AG04450 (cell line): ENCODE measurements around the gene DLX4. TPM values are rescaled to one million over a fixed set of nuclear protein-coding genes. Genes with fewer than 3 reads are reported as not detected.

Experiments
- CTCF ChIA-PET: fragments of 300-600, 350-600 bp; formaldehyde crosslinking; extraction: SDS; loops from one replicate; lab custom pipeline; 2022; ENCODE audit warnings: antibody characterized with exemption, inconsistent platforms; lab: Charles Lee
- POLR2A ChIA-PET: fragments of 350-600 bp; formaldehyde crosslinking; extraction: SDS; loops from one replicate; lab custom pipeline; 2021; ENCODE audit warnings: antibody characterized with exemption, inconsistent platforms; lab: Yijun Ruan, JAX
- DNase-seq: peaks from one replicate; pipeline ENCODE4 v3.0.0-alpha.2; 2011; ENCODE audit warnings: low read depth, low spot score
- H3K27ac ChIP-seq: one replicate; pipeline ENCODE4 v1.5.1; 2012; ENCODE audit warnings: low read depth, low read length, control low read depth
- H3K27me3 ChIP-seq: one replicate; pipeline ENCODE4 v1.6.0; 2012; ENCODE audit warnings: low read length; ENCODE audit not compliant: control insufficient read depth, insufficient read depth
- H3K4me3 ChIP-seq: 2 replicates; pipeline ENCODE4 v1.5.1; 2011; ENCODE audit warnings: mild to moderate bottlenecking, low read depth, low read length, control low read depth
- H3K9me3 ChIP-seq: 2 replicates; pipeline ENCODE4 v1.5.1; 2012; ENCODE audit warnings: low read length; ENCODE audit not compliant: control insufficient read depth, insufficient read depth
- polyA plus RNA-seq: library from polyadenylated mRNA; depleted of rRNA; stranded (reverse); fragments of >200 nt; gene quantifications from 2 replicates; pipeline ENCODE4 v1.2.3, GENCODE V29; 2011
- TF ChIP-seq, protein P1 (sequence below): IDR thresholded peaks from 2 replicates; pipeline ENCODE4 v1.5.1; 2011; ENCODE audit warnings: low read depth, low read length, control low read depth, inconsistent platforms

Gene DLX4
- polyA plus RNA-seq, 1 experiment: 0.15 TPM

DNA sequence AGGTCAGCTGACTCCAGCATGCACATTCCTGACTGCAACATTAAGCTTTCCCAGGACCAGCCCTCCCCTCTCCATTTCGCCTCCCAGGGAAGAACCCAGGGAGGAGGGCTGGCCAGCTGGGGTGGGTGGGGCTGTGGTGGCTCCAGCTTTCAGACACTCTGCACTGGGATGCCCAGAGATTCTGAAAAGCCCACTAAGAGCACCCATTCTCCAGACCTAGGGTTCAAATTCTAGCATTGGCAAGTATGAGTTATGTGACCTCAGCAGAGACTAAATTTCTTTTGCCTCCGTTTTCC is 18.2 kb downstream of the DLX4 start:
- Histone ChIP-seq H3K27me3 (peaks cover 80% of the 10 kb centered on the region), H3K27ac (no peak overlapping the region), H3K4me3 (no peak overlapping the region), H3K9me3 (no peaks in the 10 kb centered on the region; the same call in 1 of the 2 replicates)
- ChIA-PET CTCF (interaction anchor here (3.3 kb wide), 1 partner anchor 10 kb away, joined by 19 read pairs; no protein-coding TSS in a partner anchor), POLR2A (no interaction called here)
- DNase-seq: no peak
- TF ChIP-seq, protein P1, sequence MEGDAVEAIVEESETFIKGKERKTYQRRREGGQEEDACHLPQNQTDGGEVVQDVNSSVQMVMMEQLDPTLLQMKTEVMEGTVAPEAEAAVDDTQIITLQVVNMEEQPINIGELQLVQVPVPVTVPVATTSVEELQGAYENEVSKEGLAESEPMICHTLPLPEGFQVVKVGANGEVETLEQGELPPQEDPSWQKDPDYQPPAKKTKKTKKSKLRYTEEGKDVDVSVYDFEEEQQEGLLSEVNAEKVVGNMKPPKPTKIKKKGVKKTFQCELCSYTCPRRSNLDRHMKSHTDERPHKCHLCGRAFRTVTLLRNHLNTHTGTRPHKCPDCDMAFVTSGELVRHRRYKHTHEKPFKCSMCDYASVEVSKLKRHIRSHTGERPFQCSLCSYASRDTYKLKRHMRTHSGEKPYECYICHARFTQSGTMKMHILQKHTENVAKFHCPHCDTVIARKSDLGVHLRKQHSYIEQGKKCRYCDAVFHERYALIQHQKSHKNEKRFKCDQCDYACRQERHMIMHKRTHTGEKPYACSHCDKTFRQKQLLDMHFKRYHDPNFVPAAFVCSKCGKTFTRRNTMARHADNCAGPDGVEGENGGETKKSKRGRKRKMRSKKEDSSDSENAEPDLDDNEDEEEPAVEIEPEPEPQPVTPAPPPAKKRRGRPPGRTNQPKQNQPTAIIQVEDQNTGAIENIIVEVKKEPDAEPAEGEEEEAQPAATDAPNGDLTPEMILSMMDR: no peak

DNA sequence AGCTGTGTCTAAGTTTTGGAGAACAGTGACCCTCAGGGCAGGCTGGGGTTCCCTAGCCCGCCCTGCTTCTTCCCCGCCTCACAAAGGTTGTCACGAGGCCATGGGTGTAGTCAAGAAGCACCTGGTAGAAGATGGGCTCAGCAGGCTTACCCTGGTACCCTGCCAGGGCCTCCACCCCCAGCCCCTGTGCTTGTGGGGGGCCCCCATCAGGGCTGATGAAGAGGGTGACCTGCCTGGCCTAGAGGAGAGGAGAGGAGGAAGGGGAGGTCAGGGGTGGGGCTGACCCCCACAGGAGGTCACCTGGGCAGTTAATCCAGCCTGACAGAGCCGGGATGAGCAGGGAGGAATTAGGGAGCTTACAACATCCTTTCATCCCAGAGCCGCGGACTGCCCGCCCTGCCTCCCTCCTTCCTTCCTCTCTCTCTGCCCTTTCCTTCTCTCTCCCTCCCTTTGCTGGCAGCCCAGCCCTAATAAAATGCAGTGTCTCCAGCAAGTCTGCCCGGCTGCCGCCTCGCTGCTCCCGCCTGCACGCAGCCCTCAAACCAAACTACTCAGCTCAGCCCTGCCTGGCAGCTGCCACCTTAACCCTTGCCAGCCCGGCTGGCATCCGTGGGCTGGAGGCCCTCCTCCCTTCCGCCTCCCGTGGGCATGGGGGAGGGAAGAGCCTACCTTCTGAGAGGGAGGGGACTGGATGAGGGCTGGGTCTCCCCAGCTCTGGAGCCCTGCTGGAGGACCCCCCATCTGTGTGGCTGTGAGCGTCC is 18.9 kb downstream of the DLX4 start:
- Histone ChIP-seq H3K9me3 (no peaks in the 10 kb centered on the region; the same call in 1 of the 2 replicates), H3K27ac (no peak overlapping the region), H3K27me3 (peaks cover 84% of the 10 kb centered on the region), H3K4me3 (no peak overlapping the region)
- ChIA-PET CTCF (interaction anchor here (3.3 kb wide), 1 partner anchor 10 kb away, joined by 19 read pairs; no protein-coding TSS in a partner anchor), POLR2A (no interaction called here)
- TF ChIP-seq, protein P1: no peak
- no peak for DNase-seq

DNA sequence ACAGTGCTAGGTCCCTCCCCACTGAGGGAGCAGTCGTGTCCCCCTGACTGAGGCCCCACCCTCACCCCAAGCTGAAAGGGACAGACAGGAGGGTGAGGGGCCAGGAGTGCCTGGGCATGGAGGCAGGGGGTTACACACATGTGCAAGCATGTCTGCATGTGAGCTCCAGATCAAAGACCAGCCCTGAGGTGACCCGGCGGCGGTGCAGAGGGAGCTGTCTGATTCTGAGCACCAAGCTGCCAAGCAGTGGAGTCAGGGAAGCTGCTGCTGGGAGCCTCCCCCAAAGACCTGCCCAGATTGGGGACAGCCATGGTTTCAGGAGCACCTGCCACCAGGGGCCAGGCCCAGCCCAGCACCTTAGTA is 20.5 kb downstream of the DLX4 start:
- peaks cover 91% of the 10 kb centered on the region for H3K27me3 ChIP-seq

DNA sequence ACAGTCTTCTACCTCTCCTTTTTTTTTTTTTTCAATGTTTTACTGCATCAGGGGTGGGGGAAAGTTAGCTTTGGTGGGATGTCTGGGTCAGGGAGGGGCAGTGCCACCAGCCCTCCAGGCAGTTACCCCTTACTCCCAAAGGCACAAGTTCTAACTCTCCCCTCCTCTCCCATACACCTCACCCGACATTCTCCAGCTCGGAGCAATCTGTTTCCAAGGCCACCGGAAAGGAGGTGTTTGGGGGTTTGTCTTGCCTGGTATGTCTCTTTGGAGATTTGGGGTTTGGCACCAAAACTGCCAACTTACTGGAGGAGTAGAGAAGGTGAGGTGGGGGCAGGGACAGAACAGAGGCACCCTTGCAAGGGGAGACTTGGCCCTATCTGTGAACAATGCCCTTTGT is 21.3 kb downstream of the DLX4 start:
- ChIA-PET CTCF (no interaction called here), POLR2A (interaction anchor here (0.6 kb wide), 1 partner anchor 299 kb away, joined by 3 read pairs; no protein-coding TSS in a partner anchor)
- Histone ChIP-seq H3K27ac (no peak overlapping the region), H3K4me3 (no peak overlapping the region), H3K27me3 (peaks cover 94% of the 10 kb centered on the region), H3K9me3 (peaks cover 7% of the 10 kb centered on the region; the same call in 1 of the 2 replicates)
- no peak for DNase-seq
- TF ChIP-seq, protein P1: no peak

More for the DNA sequence above, 20.5 kb downstream of the DLX4 start:
- Histone ChIP-seq H3K4me3 (no peak overlapping the region), H3K27ac (no peak overlapping the region), H3K9me3 (peaks cover 1% of the 10 kb centered on the region; the same call in 1 of the 2 replicates)
- TF ChIP-seq, protein P1: no peak
- ChIA-PET CTCF (interaction anchor here (0.7 to 3.3 kb wide), 2 partner anchors 8 to 73 kb away, joined by 3 to 19 read pairs; no protein-coding TSS in a partner anchor), POLR2A (interaction anchor here (0.6 kb wide), 3 partner anchors 111 to 298 kb away, joined by 3 to 9 read pairs (median 6); no protein-coding TSS in a partner anchor)
- DNase-seq: no peak

DNA sequence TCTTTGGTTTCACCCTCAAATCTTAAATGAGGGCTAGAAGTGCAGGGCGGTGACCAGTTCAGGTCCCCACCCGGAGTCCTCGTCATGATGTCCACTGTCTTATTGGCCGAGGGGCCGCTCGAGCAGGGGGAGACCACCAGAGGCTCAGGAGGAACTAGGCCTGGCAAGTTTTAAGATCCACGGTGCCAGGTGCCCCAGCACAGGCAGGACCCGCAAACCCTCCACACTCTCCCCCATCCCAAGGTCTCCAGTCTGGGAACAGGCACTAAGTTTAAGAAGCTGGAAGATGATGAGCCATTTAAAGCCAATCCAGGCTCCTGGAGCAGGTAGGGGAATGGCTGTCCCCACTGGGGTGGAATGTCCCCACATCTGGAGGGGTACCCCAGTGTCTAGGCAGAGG is 21.9 kb downstream of the DLX4 start:
- TF ChIP-seq, protein P1: no peak
- no peak overlapping the region for H3K4me3 ChIP-seq
- peaks cover 95% of the 10 kb centered on the region for H3K27me3 ChIP-seq
- no peak for DNase-seq
- CTCF ChIA-PET: no interaction called here
- H3K27ac ChIP-seq: no peak overlapping the region
- POLR2A ChIA-PET: no interaction called here
- H3K9me3 ChIP-seq: peaks cover 7% of the 10 kb centered on the region; the same call in 1 of the 2 replicates
